ENCODE measurements around the gene ZNF239. TPM values are rescaled to one million over a fixed set of nuclear protein-coding genes. Genes with fewer than 3 reads are reported as not detected.

The ZNF239 gene
- total RNA-seq, 3 donors from 2014 or later (not counting 1 experiment from before 2014, with no cell fraction given) = 0.85 to 1.4 (median 0.94) TPM

GRCh38 chr10:43574906-43575305, 490 bp upstream of the ZNF239 start:
- Mint-ChIP-seq H3K36me3 (peaks cover 7% of the 10 kb centered on the region), H3K4me1 (peaks cover 49 to 55% of the 10 kb centered on the region in 2 donors), H3K9me3 (peaks cover 6 to 7% of the 10 kb centered on the region in 2 donors), H3K4me3 (peak overlapping the region; percentile 95), H3K27ac (peak overlapping the region; percentile 93), H3K27me3 (ENCODE audit: low read depth in 2 of 2) (no peaks in the 10 kb centered on the region)
- Histone ChIP-seq H3K27me3 (ENCODE audit: control insufficient read depth, insufficient read depth, low read length) (no peaks in the 10 kb centered on the region), H3K9me3 (ENCODE audit: control insufficient read depth, insufficient read depth, low read length) (peaks cover 6% of the 10 kb centered on the region), H3K4me1 (ENCODE audit: control insufficient read depth, insufficient read depth, low read length) (peaks cover 27% of the 10 kb centered on the region), H3K27ac (ENCODE audit: low read length) (peak overlapping the region; percentile 62), H3K4me3 (ENCODE audit: low read length) (peak overlapping the region; percentile 35), H3K36me3 (ENCODE audit: control insufficient read depth, insufficient read depth, low read length) (no peaks in the 10 kb centered on the region)
- intact Hi-C loops (cut with micrococcal nuclease) = loop anchor here (1.0 to 10.0 kb wide), 6 partner anchors 20 to 1020 kb away; partner anchors contain the start of genes CSGALNACT2, HNRNPF, ZNF32 and ZNF485
- no peak for TF ChIP-seq CTCF (IDR thresholded peaks at IDR 0.05)
- DNase-seq = peak in 1 of 2 donors; percentile 22
- ATAC-seq = no peak
- WGBS (ENCODE audit: insufficient coverage) = 93% methylated on average over 8 of the region's 8 CpGs

- H3K4me3 ChIP-seq (ENCODE audit: low read length) = no peak overlapping the region
- Mint-ChIP-seq H3K9me3 (peaks cover 6 to 7% of the 10 kb centered on the region in 2 donors), H3K27ac (peak overlapping the region; percentile 93), H3K4me1 (peaks cover 49 to 55% of the 10 kb centered on the region in 2 donors), H3K4me3 (peak overlapping the region; percentile 43), H3K36me3 (peaks cover 7% of the 10 kb centered on the region), H3K27me3 (ENCODE audit: low read depth in 2 of 2) (no peaks in the 10 kb centered on the region)
- ATAC-seq (no peak), DNase-seq (no peak)
- WGBS (ENCODE audit: insufficient coverage) = 92% methylated on average over 14 of the region's 14 CpGs
- intact Hi-C loops (cut with micrococcal nuclease) = loop anchor here (5.0 to 10.0 kb wide), 3 partner anchors 166 to 1019 kb away; partner anchors contain the start of genes CSGALNACT2 and HNRNPF
- no peaks in the 10 kb centered on the region for H3K27me3 ChIP-seq (ENCODE audit: control insufficient read depth, insufficient read depth, low read length)
- H3K27ac ChIP-seq (ENCODE audit: low read length) = peak overlapping the region; percentile 62
- no peak for TF ChIP-seq CTCF (IDR thresholded peaks at IDR 0.05)
- H3K36me3 ChIP-seq (ENCODE audit: control insufficient read depth, insufficient read depth, low read length) = no peaks in the 10 kb centered on the region
- peaks cover 6% of the 10 kb centered on the region for H3K9me3 ChIP-seq (ENCODE audit: control insufficient read depth, insufficient read depth, low read length)
- peaks cover 27% of the 10 kb centered on the region for H3K4me1 ChIP-seq (ENCODE audit: control insufficient read depth, insufficient read depth, low read length)
These were observed 991 bp downstream of the ZNF239 start for GRCh38 chr10:43573250-43574000.

GRCh38 chr10:43570971-43571370, 3.4 kb downstream of the ZNF239 start:
- no peaks in the 10 kb centered on the region for H3K27me3 Mint-ChIP-seq (ENCODE audit: low read depth in 2 of 2)
- WGBS (ENCODE audit: insufficient coverage) = 0% methylated on average over 1 of the region's 1 CpG
- Histone ChIP-seq H3K36me3 (ENCODE audit: control insufficient read depth, insufficient read depth, low read length) (no peaks in the 10 kb centered on the region), H3K4me1 (ENCODE audit: control insufficient read depth, insufficient read depth, low read length) (peaks cover 20% of the 10 kb centered on the region), H3K4me3 (ENCODE audit: low read length) (no peak overlapping the region), H3K27ac (ENCODE audit: low read length) (no peak overlapping the region), H3K27me3 (ENCODE audit: control insufficient read depth, insufficient read depth, low read length) (no peaks in the 10 kb centered on the region), H3K9me3 (ENCODE audit: control insufficient read depth, insufficient read depth, low read length) (peaks cover 6% of the 10 kb centered on the region)
- H3K36me3 Mint-ChIP-seq = peaks cover 3% of the 10 kb centered on the region
- peak overlapping the region; percentile 1 to 6 for H3K27ac Mint-ChIP-seq
- intact Hi-C loops (cut with micrococcal nuclease) = loop anchor here (5.0 to 10.0 kb wide), 3 partner anchors 164 to 1016 kb away; partner anchors contain the start of genes CSGALNACT2 and HNRNPF
- peaks cover 3 to 4% of the 10 kb centered on the region in 2 donors for H3K9me3 Mint-ChIP-seq
- DNase-seq (peak in 1 of 2 donors; percentile 8), ATAC-seq (no peak)
- peaks cover 34 to 43% of the 10 kb centered on the region in 2 donors for H3K4me1 Mint-ChIP-seq
- no peak for TF ChIP-seq CTCF (IDR thresholded peaks at IDR 0.05)
- no peak overlapping the region for H3K4me3 Mint-ChIP-seq

All from natural killer cell (primary cell).